Thymus (tissue), 11 donors: ENCODE measurements around the gene PITPNC1. TPM values are rescaled to one million over a fixed set of nuclear protein-coding genes. Genes with fewer than 3 reads are reported as not detected.

ENCODE experiments used
- DNase-seq, 9 donors: peaks; one replicate each; pipeline ENCODE4 v3.0.0-alpha.2; 2013; ENCODE audit warnings: low spot score in 9 of 9, low read depth in 6 of 9, missing footprints in 1 of 9
- H3K27ac ChIP-seq, 2 donors: one replicate each; pipeline ENCODE4 v1.5.1; 2013; ENCODE audit warnings: control low read depth in 1 of 2, low read depth in 1 of 2, low read length in 1 of 2, mild to moderate bottlenecking in 1 of 2, moderate library complexity in 1 of 2
- H3K27me3 ChIP-seq, 2 donors: one replicate each; pipeline ENCODE4 v1.5.1; 2013; ENCODE audit warnings: low read length in 1 of 2; ENCODE audit not compliant: control insufficient read depth in 2 of 2, insufficient read depth in 1 of 2
- H3K36me3 ChIP-seq, 2 donors: one replicate each; pipeline ENCODE4 v1.5.1; 2013; ENCODE audit warnings: low read length in 1 of 2, mild to moderate bottlenecking in 1 of 2, moderate library complexity in 1 of 2; ENCODE audit not compliant: control insufficient read depth in 2 of 2, insufficient read depth in 2 of 2
- H3K4me1 ChIP-seq, 2 donors: one replicate each; pipeline ENCODE4 v1.5.1; 2013; ENCODE audit warnings: low read length in 2 of 2; ENCODE audit not compliant: control insufficient read depth in 2 of 2, insufficient read depth in 2 of 2
- H3K4me3 ChIP-seq, 2 donors: one replicate each; pipeline ENCODE4 v1.5.1; 2013; ENCODE audit warnings: low read length in 2 of 2, control low read depth in 1 of 2, mild to moderate bottlenecking in 1 of 2
- H3K9me3 ChIP-seq, 2 donors: one replicate each; pipeline ENCODE4 v1.5.1; 2013; ENCODE audit warnings: low read length in 1 of 2, mild to moderate bottlenecking in 1 of 2; ENCODE audit not compliant: control insufficient read depth in 2 of 2, insufficient read depth in 1 of 2
- WGBS: extraction: QIAGEN DNeasy Blood & Tissue Kit; methylation state at CpG from one replicate; pipeline ENCODE4 v1.1.7; 2013; 5-methylcytosine and 5-hydroxymethylcytosine counted together
- polyA plus RNA-seq: library from polyadenylated mRNA; stranded (reverse); fragments of 200-250 nt; gene quantifications from one replicate; pipeline ENCODE4 v1.2.3, GENCODE V29; 2013
- total RNA-seq: library from RNA; stranded (reverse); fragments of 120-200 nt; gene quantifications from one replicate; pipeline ENCODE4 v1.2.4, GENCODE V29; 2013
- donor health status: healthy.

The PITPNC1 gene
- total and polyA plus RNA-seq, 2 donors, result 26.0 to 27.0 TPM

DNA sequence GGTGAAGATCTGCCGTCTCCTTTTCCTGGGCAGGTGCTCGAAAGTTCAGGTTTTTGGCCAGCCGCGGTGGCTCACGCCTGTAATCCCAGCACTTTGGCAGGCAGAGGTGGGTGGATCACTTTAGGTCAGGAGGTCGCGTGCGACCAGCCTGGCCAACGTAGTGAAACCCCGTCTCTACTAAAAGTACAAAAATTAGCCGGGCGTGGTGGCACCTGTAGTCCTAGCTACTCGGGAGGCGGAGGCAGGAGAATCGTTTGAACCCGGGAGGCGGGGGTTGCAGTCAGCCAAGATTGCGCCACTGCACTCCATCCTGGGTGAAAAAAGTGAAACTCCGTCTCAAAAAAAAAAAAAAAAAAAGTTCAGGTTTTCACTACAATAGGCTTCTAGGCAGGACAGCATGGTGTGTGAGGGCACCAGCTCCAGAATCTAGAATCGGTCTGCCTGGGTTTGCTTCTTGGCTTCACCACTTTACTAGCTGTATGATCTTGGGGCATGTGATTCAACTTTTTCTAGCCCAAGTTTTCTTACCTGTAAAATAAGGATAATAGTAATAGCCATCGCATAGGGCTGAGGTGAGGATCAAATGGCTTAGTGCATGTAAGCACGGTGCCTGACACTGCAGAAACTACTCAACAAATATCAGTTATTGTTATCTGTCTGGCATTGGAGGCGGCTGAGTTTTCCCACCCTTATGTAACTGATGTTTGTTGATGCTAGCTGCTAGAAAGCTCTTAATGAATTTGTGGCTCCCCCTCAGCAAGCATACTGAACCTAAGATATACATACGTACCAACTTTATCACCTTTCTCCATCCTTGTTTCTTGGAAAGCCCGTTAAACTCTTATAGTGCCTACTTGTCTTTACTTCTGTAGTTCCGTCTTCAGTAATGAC lies 12.0 kb upstream of the PITPNC1 start:
- Histone ChIP-seq H3K4me3 (peak overlapping the region; percentile 99 to 100), H3K9me3 (peaks cover 0 to 2% of the 10 kb centered on the region in 2 donors), H3K36me3 (peaks cover 8 to 25% of the 10 kb centered on the region in 2 donors), H3K4me1 (peaks cover 6 to 11% of the 10 kb centered on the region in 2 donors), H3K27me3 (no peaks in the 10 kb centered on the region), H3K27ac (peak overlapping the region; percentile 64 to 84)
- 83% methylated on average over 26 of the region's 26 CpGs for WGBS
- no peak for DNase-seq

DNA sequence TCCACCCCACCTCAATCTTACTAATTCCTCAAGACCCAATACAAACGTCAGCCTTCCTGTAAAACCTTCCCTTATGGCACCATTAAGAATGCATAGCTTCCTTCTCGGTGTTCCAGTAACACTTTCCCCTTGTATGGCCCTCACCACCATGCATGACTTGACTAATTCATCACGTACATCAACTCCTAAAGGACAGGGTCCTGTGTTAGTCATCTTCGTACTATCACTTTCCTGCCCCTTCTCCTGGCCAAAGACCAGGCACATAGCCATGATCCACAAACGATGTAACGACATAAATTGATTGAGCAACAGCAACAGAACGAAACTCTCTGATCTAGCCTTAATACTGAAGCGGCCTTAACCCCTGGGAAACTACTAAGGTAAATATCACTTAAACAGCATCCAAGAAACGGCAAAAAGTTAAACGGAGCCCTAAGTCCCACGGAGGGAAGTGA lies 11.3 kb upstream of the PITPNC1 start:
- Histone ChIP-seq H3K9me3 (peaks cover 0 to 2% of the 10 kb centered on the region in 2 donors), H3K36me3 (peaks cover 4 to 18% of the 10 kb centered on the region in 2 donors), H3K27me3 (no peaks in the 10 kb centered on the region), H3K4me1 (peaks cover 6 to 11% of the 10 kb centered on the region in 2 donors), H3K4me3 (peak overlapping the region; percentile 99 to 100), H3K27ac (peak overlapping the region; percentile 84 to 95)
- DNase-seq, result peak in 2 of 9 donors; percentile 12 to 46
- WGBS, result under 1% methylated on average over 11 of the region's 11 CpGs

DNA sequence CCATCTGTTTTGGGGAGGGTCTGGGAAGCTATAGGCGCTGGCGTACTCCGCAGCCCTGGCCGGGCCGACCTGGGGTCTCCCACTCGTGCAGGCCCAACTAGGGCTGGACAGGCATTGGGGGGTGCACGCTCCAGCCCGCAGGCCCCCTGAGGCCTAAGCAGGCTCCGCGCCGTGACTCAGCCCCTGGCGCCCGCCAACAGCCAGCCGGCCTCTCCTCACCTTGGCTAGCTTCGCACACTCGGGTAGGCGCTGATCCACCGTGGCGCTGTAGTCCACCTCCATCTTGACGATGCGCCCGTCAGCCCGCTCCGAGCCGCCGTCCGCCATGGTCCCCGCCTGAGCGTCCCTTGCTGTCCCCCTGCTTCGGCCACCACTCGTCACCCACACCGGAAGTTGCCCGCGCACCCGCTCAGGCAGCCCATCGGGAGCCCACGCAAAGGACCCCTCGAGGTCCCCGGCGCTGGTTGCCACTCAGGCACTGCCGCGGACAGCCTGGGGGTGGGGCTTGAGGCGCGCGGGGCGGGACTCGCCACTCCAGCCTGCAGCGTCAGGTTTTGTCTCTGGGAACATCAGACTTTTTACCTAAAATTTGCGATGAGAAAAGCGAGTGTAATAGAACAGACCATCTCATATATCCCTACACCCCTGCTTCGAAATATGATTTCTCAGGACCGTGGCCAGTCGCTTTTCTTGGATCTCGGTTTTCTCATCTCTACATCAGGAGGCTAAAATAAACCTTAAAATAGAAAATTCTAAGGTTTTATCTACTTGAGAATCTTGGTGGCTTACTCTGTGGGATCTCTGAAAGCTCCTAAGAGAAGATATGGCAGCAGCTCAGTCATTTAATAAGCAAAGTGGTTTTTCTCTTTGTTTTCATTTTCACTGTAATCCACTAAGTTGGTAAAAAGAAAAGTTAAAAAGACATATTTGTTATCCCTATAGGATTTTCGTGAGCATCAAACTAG lies 10.6 kb upstream of the PITPNC1 start, which contains the start of gene PSMD12:
Gene PSMD12 (minus strand): TSS at position 385 of the 965 bp plus-strand sequence. CDS start 58 bp downstream, at position 327.
- H3K36me3 ChIP-seq, result peaks cover 3 to 12% of the 10 kb centered on the region in 2 donors
- no peaks in the 10 kb centered on the region for H3K27me3 ChIP-seq
- WGBS, result 2% methylated on average over 55 of the region's 55 CpGs
- peak in 7 of 9 donors; percentile 84 to 95 (median 90) for DNase-seq
- H3K4me1 ChIP-seq, result peaks cover 6 to 11% of the 10 kb centered on the region in 2 donors
- H3K9me3 ChIP-seq, result peaks cover 0 to 2% of the 10 kb centered on the region in 2 donors
- peak within 1 kb of the TSS; percentile 99 to 100 for H3K4me3 ChIP-seq
- H3K27ac ChIP-seq, result peak within 1 kb of the TSS; percentile 84 to 95

DNA sequence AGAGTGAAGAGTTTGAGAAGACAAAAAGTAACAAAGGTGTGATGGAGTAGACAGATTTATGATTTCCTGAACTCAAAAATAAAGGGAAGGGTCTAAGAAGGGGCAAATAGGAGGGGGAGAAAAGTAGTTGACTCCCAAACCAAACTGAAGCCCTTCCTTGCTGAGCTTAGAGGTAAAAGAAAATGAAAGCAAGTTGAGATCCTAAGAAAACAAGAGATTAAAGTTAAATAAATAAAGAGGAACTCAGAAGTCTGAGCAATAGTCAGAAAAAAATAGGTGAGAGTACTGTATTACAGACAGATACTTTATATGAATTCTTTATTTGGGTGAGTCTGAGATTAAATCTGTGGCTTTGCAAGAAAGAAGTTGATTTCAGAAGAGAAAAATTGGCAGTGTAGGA lies 7.4 kb upstream of the PITPNC1 start:
- peaks cover 6 to 10% of the 10 kb centered on the region in 2 donors for H3K4me1 ChIP-seq
- H3K4me3 ChIP-seq, result no peak overlapping the region
- H3K36me3 ChIP-seq, result no peaks in the 10 kb centered on the region
- no peaks in the 10 kb centered on the region for H3K27me3 ChIP-seq
- no peak overlapping the region for H3K27ac ChIP-seq
- no peak for DNase-seq
- peaks cover 0 to 2% of the 10 kb centered on the region in 2 donors for H3K9me3 ChIP-seq

DNA sequence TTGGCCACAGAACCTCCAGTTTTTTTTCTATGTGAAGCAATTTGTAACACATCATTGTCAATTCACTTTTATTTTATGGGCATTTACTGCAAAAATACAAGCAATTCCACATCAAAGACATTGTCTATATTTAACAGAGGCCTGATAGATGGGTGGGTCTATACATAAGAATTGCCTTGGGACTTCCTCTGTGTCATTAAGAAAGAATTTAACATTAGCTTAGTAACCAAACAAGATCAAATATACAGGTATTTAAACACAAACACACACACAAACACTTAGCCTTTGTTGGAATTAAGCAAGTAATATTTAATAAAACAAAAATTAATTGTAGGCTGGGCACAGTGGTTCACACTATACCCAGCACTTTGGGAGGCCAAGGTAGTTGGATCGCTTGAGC lies 4.3 kb upstream of the PITPNC1 start:
- 100% methylated on average over 1 of the region's 1 CpG for WGBS
- Histone ChIP-seq H3K4me1 (peaks cover 0 to 15% of the 10 kb centered on the region in 2 donors), H3K9me3 (no peaks in the 10 kb centered on the region), H3K27me3 (peaks cover 0 to 3% of the 10 kb centered on the region in 2 donors), H3K27ac (no peak overlapping the region), H3K4me3 (no peak overlapping the region), H3K36me3 (no peaks in the 10 kb centered on the region)
- no peak for DNase-seq

DNA sequence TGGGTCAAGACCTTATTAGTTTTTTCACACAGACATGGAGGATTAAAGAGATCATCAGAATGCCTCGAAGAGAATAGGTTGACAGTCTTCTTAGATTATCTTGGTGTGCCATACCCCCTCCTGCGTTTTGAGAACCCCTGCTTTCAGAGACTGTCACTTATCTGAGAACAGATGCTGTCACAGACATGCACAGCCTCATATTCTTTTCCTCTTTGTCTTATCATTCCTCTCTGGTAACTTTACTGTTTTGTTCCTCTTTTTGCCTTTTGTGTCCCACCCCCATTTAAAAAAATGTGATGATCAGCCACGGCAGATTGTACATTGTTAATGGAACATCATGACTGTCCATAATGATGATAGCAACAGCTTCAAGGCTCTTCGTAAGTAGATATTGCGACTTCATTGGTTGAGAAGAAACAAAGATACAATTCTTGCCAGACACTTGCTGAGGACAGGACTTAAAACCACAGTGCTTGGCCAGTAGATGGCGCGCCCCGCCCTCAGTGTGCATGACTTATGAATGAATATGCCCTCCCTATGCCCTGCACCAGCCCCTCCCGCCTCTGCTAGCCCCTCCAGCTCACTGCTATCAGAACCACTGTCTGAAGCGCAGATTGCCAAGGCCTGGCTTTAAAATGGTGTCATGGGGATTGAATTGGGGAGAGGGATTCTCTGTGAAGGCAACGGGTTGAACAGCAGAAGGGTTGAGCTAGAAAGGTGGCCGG lies 2.6 kb upstream of the PITPNC1 start:
- peak in 7 of 9 donors; percentile 65 to 92 (median 85) for DNase-seq
- Histone ChIP-seq H3K4me1 (peaks cover 5 to 22% of the 10 kb centered on the region in 2 donors), H3K27ac (no peak overlapping the region), H3K36me3 (no peaks in the 10 kb centered on the region), H3K27me3 (peaks cover 0 to 3% of the 10 kb centered on the region in 2 donors), H3K9me3 (no peaks in the 10 kb centered on the region), H3K4me3 (no peak overlapping the region)
- WGBS, result 16% methylated on average over 12 of the region's 12 CpGs

DNA sequence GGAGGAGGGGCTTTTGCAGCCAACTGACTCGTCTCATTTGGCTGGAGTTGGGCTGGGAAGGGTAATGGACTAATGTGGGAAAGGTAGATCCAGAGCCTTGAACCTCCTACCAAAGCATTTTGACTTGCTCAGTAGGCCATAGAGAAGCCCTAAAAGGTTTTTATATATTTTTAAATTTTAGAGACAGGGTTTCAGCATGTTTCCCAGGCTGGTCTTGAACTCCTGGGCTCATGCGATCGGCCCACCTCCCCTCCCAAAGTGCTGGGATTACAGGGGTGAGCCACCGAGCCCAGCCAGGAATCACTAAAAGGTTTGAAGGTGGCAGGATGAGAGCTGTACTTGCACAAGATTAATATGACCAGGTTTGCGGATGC lies 2.0 kb upstream of the PITPNC1 start:
- Histone ChIP-seq H3K4me1 (peaks cover 8 to 22% of the 10 kb centered on the region in 2 donors), H3K9me3 (no peaks in the 10 kb centered on the region), H3K27ac (no peak overlapping the region), H3K4me3 (no peak overlapping the region), H3K27me3 (peaks cover 0 to 3% of the 10 kb centered on the region in 2 donors), H3K36me3 (no peaks in the 10 kb centered on the region)
- 97% methylated on average over 5 of the region's 5 CpGs for WGBS
- no peak for DNase-seq

DNA sequence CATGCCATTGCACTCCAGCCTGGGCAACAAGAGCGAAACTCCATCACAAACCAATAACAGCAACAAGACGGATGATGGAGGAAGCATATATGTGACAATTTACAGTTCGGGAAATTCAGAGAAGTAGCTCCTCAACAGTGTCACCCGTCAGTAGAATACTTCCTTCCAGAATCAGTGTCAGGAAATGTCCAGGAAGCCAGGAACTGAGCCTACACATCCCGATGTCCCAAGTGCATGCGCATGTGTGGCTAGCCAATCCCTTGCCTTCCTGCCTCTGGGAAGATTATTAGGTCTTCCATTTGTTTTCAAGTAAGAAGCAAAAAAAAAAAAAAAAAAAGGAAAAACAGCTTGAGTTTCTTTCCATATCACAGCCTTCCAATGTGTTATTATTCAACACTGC lies 1.4 kb upstream of the PITPNC1 start:
- Histone ChIP-seq H3K9me3 (no peaks in the 10 kb centered on the region), H3K27me3 (peaks cover 0 to 3% of the 10 kb centered on the region in 2 donors), H3K4me1 (peaks cover 8 to 22% of the 10 kb centered on the region in 2 donors), H3K27ac (no peak overlapping the region), H3K36me3 (no peaks in the 10 kb centered on the region), H3K4me3 (no peak overlapping the region)
- 93% methylated on average over 6 of the region's 6 CpGs for WGBS
- DNase-seq, result no peak
